Gastrocnemius medialis (tissue), 4 donors: ENCODE measurements around the gene GPN3.

Source experiments
- CTCF ChIP-seq, 5 experiments: fragments of 450-650 bp in 3 of 5; fragments of 200-600 bp in 2 of 5; sonication (generic) in 2 of 5; IDR thresholded peaks in 4 of 5; conservative IDR thresholded peaks in 1 of 5; 1 replicate in 4 of 5; 2 replicates in 1 of 5; pipeline ENCODE4 v1.5.1; 2016 to 2019; ENCODE audit warnings: antibody characterized with exemption in 5 of 5, mild to moderate bottlenecking in 3 of 5, moderate library complexity in 3 of 5
- POLR2A ChIP-seq, 2 donors: fragments of 450-650 bp; IDR thresholded peaks; one replicate each; pipeline ENCODE4 v1.6.1; 2017; ENCODE audit warnings: antibody characterized with exemption in 2 of 2, mild to moderate bottlenecking in 2 of 2, moderate library complexity in 2 of 2

- TF ChIP-seq CTCF (IDR thresholded peaks at IDR 0.05 in 4 of 5, conservative IDR thresholded peaks at IDR 0.05 in 1 of 5), result no peak
- no peak for TF ChIP-seq POLR2A (IDR thresholded peaks at IDR 0.05)
Observed at GRCh38 chr12:110426406-110426805, 41.7 kb downstream of the GPN3 start.
